Naive thymus-derived CD8-positive, alpha-beta T cell (primary cell): ENCODE measurements around the gene ARPIN. TPM values are rescaled to one million over a fixed set of nuclear protein-coding genes. Genes with fewer than 3 reads are reported as not detected.

Experiments
- ATAC-seq, 2 donors: fragments of 150-1000 bp; cut with Tn5 transposase in 1 of 2; sonication (Bioruptor Pico), chemical (Tn5 transposase) in 1 of 2; 1 replicate in 1 of 2; 2 replicates in 1 of 2; pipeline ENCODE4 v1.10.0; 2021; ENCODE audit warnings: mild to moderate bottlenecking in 2 of 2, moderate library complexity in 2 of 2
- POLR2A ChIA-PET: fragments of 350-600 bp; sonication (Branson Sonifier 250); formaldehyde crosslinking; loops from one replicate; lab custom pipeline; 2021; ENCODE audit warnings: antibody characterized with exemption; lab: Charles Lee
- DNase-seq, 10 donors: peaks; one replicate each; pipeline versions ENCODE4 v3.0.0 to v3.0.0-alpha.2; 2020 to 2022
- H3K27ac Mint-ChIP-seq, 10 donors: one replicate each; pipeline ENCODE4 v1.8.0; 2020 to 2022; ENCODE audit warnings: mild to moderate bottlenecking in 10 of 10, mixed read lengths in 10 of 10, moderate library complexity in 4 of 10, inconsistent platforms in 1 of 10
- H3K27me3 Mint-ChIP-seq, 5 donors: one replicate each; pipeline ENCODE4 v1.8.0; 2021 to 2022; ENCODE audit warnings: mixed read lengths in 5 of 5
- H3K36me3 Mint-ChIP-seq, 3 donors: one replicate each; pipeline ENCODE4 v1.8.0; 2020 to 2022; ENCODE audit warnings: mixed read lengths in 3 of 3, mild to moderate bottlenecking in 2 of 3, inconsistent platforms in 1 of 3
- H3K4me1 Mint-ChIP-seq, 4 donors: one replicate each; pipeline ENCODE4 v1.8.0; 2021 to 2022; ENCODE audit warnings: mixed read lengths in 4 of 4
- H3K4me3 Mint-ChIP-seq, 10 donors: one replicate each; pipeline ENCODE4 v1.8.0; 2020 to 2022; ENCODE audit warnings: mild to moderate bottlenecking in 10 of 10, mixed read lengths in 10 of 10, moderate library complexity in 6 of 10, inconsistent platforms in 1 of 10
- H3K9me3 Mint-ChIP-seq, 9 donors: one replicate each; pipeline ENCODE4 v1.8.0; 2020 to 2022; ENCODE audit warnings: mixed read lengths in 9 of 9, mild to moderate bottlenecking in 3 of 9, inconsistent platforms in 1 of 9, moderate library complexity in 1 of 9
- polyA plus RNA-seq, 3 donors: library from polyadenylated mRNA; unstranded; fragments of 300-500 nt; fragmentation: Illumina TruSeq; gene quantifications; one replicate each; pipeline ENCODE4 v1.2.3, GENCODE V29; 2021
- total RNA-seq, 8 experiments: library from RNA in 2 of 8; stranded (reverse) in 2 of 8; gene quantifications; one replicate each; pipeline ENCODE4 v1.2.3 and lab custom pipeline; 2021 to 2026

ARPIN gene
- total and polyA plus RNA-seq, 5 experiments from 2014 or later = 0.14 TPM; not detected in 4

DNA sequence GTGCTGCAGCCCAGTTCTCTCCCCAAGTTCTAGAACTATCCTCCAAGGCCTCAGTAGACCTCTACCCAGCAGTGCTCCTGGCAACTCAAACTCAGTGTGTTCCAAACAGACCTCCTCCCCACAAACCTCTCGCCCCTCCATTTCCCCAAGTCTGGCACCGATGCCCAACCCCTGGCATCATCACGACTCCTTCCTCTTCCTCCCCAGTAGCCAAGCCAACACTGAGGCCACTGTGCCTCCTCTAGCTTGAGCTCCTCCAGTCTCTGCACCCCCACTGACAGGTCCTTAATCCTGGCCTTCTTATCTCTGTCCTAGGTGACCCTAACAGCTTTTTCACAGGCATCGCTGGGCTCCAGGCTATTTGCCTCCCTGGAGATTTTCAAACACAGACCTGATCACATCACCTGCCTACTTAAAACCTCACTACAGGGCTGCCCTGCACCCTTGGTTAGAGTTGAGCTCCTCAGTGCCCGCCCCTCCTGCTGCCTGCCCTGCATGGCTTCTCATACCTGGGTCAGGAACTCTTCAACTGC is 6.8 kb downstream of the ARPIN start:
- ATAC-seq (no peak), DNase-seq (no peak)
- H3K9me3 Mint-ChIP-seq = no peaks in the 10 kb centered on the region
- POLR2A ChIA-PET = no interaction called here
- no peaks in the 10 kb centered on the region for H3K36me3 Mint-ChIP-seq
- peaks cover 1 to 34% (median 19%) of the 10 kb centered on the region in 5 donors for H3K27me3 Mint-ChIP-seq
- H3K4me3 Mint-ChIP-seq = no peak overlapping the region
- no peak overlapping the region for H3K27ac Mint-ChIP-seq
- peaks cover 0 to 8% (median 3%) of the 10 kb centered on the region in 4 donors for H3K4me1 Mint-ChIP-seq

DNA sequence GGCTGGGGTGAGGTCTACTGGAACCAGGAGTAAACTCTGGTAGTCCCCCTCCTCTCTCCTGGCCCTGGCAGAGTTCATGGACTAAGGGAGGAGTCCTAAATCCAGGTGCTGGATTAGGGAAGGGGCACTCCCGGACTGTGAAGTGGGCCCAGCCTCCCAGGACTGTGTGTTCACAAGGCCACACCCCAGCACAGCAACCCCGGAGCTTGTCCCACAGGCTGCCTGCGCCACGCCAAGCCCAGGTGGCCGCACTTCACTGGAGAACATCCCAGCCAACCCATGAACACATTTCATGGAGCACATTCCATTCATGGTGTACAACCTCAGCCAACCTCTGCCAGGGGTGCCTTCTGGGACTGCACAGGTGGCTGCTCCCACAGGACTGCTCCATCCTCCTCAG is 8.2 kb downstream of the ARPIN start:
- ATAC-seq = no peak
- no peaks in the 10 kb centered on the region for H3K9me3 Mint-ChIP-seq
- POLR2A ChIA-PET = interaction anchor here (0.9 kb wide), 1 partner anchor 97 kb away, joined by 3 read pairs; the partner anchor contains the start of gene ZNF710
- no peak overlapping the region for H3K4me3 Mint-ChIP-seq
- peaks cover 0 to 20% (median 5%) of the 10 kb centered on the region in 5 donors for H3K27me3 Mint-ChIP-seq
- peaks cover 0 to 8% (median 4%) of the 10 kb centered on the region in 4 donors for H3K4me1 Mint-ChIP-seq
- no peak overlapping the region for H3K27ac Mint-ChIP-seq
- no peak for DNase-seq
- no peaks in the 10 kb centered on the region for H3K36me3 Mint-ChIP-seq

DNA sequence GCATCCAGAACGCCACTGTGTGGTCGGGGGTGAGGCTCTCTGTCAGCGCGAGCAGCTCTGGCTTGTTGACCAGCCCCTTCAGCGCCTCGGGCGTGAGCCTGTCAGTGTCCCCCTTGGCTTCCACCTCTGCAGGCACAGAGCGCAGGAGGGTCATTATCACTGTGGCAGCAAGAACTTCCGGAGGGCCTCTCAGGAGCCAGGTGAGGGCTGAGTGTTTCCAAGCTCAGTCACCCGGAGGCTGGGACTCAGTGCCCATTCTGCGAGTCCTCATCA is 9.0 kb downstream of the ARPIN start:
- Mint-ChIP-seq H3K9me3 (no peaks in the 10 kb centered on the region), H3K4me1 (peaks cover 0 to 8% (median 5%) of the 10 kb centered on the region in 4 donors), H3K36me3 (no peaks in the 10 kb centered on the region), H3K27ac (no peak overlapping the region), H3K4me3 (no peak overlapping the region), H3K27me3 (peaks cover 0 to 16% (median 2%) of the 10 kb centered on the region in 5 donors)
- no peak for DNase-seq
- ATAC-seq = no peak
- POLR2A ChIA-PET = interaction anchor here (0.9 kb wide), 1 partner anchor 97 kb away, joined by 3 read pairs; the partner anchor contains the start of gene ZNF710

DNA sequence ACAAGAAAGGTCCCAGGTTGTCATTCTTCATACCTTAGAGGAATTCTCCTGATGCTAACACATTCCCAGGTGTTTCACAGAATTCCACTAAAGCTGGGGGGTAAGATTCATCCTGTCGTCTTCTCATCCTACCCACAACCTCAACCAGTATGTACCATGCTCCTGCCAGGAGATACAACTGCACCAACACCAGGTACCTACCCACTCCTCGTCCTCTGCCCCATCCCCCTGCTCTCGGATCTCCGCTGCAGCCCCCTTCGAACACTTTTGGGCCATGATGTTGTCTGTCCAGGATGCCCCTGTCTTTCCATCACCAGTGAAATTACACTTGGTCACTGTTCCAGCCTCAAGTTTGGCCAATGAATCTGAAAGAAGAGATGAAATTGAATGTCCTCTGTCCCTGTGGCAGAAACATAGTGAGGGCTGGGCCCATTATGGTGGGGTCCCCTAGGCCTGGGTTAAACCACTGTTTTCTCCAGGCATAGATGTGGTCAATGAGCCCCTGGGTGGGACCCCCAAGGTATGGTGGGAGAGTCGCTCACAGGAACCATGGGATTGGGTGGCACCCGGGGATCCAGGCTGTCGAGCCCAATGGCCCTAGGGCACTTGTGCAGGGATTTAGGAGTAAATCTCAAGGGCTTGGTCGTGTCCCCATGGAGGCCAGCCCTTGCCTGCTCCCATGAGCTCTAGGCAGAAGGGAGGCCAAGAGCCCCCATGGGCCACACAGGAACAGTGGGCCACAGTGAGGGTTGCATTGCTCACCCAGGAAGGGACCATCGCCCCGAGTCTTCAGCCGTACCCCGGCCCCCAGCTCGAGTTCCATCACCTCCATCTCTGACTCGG is 9.5 kb downstream of the ARPIN start:
- no peaks in the 10 kb centered on the region for H3K36me3 Mint-ChIP-seq
- ATAC-seq = no peak
- no peak overlapping the region for H3K27ac Mint-ChIP-seq
- POLR2A ChIA-PET = interaction anchor here (0.9 kb wide), 1 partner anchor 98 kb away, joined by 3 read pairs; the partner anchor contains the start of gene ZNF710
- peaks cover 0 to 5% (median 3%) of the 10 kb centered on the region in 4 donors for H3K4me1 Mint-ChIP-seq
- H3K9me3 Mint-ChIP-seq = no peaks in the 10 kb centered on the region
- no peak for DNase-seq
- H3K4me3 Mint-ChIP-seq = no peak overlapping the region
- H3K27me3 Mint-ChIP-seq = peaks cover 0 to 16% (median 2%) of the 10 kb centered on the region in 5 donors

DNA sequence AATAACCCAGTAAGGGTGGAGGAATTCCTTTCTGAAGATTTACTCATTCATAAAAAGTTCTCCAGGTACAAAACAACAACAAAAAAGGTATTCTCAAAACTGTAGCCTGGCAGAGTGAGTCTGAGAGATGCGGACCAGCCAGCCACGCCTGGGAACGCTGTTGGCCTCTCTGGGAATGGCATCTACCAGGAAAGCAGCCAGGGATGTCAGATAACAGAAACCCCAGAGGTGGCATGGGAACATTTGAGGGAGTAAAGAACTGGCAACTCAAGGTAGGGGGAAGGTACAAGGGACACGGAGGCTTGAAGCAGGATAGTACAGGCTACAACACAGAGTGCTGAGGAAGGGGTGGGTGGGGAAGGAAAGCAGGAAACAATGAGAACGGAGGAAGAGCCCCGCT is 11.9 kb downstream of the ARPIN start:
- DNase-seq (no peak), ATAC-seq (no peak)
- Mint-ChIP-seq H3K36me3 (no peaks in the 10 kb centered on the region), H3K4me3 (no peak overlapping the region), H3K4me1 (peaks cover 0 to 4% (median 0%) of the 10 kb centered on the region in 4 donors), H3K27ac (peak overlapping the region in 1 of 10 donors; percentile 7), H3K27me3 (peaks cover 0 to 9% (median under 1%) of the 10 kb centered on the region in 5 donors), H3K9me3 (no peaks in the 10 kb centered on the region)
- POLR2A ChIA-PET = no interaction called here

DNA sequence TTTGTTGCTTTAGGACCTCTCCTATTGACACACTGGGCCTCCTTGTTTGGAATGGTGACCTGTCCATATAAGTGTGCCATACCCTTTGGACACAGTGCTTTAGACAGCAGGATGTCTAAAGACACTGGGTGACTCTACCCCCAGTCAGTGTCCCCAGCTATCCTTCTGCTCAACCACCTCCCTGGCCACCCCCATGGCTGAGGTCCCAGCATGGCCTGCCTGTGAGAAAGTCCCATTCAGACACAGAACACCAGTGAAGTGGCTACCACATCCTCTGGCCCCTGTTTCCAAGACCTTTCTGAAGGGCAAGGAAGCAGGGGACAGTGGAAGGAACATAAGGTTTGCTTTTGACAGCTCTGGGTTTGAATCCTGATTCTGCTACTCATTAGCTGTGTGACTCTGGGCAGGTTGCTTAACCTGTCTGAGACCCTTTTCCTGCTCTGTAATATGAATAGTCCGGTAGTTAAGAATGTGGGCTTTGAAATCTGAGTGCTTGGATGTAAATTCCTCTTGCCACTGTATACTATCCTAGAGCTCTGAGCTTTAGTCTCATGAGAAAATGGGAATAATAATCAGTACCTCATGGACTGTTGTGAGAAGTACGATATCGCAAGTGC is 12.7 kb downstream of the ARPIN start:
- Mint-ChIP-seq H3K27me3 (peaks cover 0 to 4% (median 0%) of the 10 kb centered on the region in 5 donors), H3K4me1 (peaks cover 0 to 4% (median under 1%) of the 10 kb centered on the region in 4 donors), H3K36me3 (no peaks in the 10 kb centered on the region), H3K27ac (peak overlapping the region in 2 of 10 donors; percentile 5 to 78), H3K9me3 (no peaks in the 10 kb centered on the region), H3K4me3 (no peak overlapping the region)
- no peak for DNase-seq
- POLR2A ChIA-PET = interaction anchor here (0.6 kb wide), 1 partner anchor 172 kb away, joined by 3 read pairs; no protein-coding TSS in a partner anchor
- no peak for ATAC-seq

DNA sequence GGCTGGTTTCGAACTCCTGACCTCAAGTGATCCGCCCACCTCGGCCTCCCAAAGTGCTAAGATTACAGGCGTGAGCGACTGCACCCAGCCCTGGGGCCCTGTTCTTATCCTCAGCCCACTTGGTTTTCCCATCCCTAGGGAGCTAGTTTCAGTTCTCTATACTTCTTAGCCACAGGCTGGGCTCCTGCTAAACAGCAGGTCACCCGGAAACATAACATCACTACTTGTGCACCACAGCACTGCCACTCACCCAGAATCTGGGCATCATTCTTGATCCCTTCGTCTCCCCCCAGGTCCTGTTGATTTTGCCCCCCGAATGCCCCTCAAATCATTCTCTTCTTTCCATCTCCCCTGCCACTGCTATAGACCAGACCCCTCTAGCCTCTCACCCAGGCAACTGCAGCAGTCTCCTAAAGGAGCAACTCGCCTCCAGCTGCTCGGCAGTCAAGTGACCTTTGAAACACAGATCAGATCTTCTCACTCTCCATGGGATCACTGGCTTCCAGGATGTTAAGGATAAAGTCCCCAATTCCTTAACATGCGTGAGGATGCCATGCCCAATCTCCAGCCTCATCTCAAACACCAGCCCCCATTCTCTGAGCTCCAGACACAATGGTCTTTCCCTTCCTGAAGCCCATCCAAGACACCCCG is 13.3 kb downstream of the ARPIN start:
- H3K36me3 Mint-ChIP-seq = no peaks in the 10 kb centered on the region
- peaks cover 0 to 4% (median 0%) of the 10 kb centered on the region in 5 donors for H3K27me3 Mint-ChIP-seq
- no peaks in the 10 kb centered on the region for H3K9me3 Mint-ChIP-seq
- no peak for DNase-seq
- H3K4me3 Mint-ChIP-seq = no peak overlapping the region
- POLR2A ChIA-PET = interaction anchor here (0.6 kb wide), 1 partner anchor 172 kb away, joined by 3 read pairs; no protein-coding TSS in a partner anchor
- peaks cover 4 to 6% (median 5%) of the 10 kb centered on the region in 4 donors for H3K4me1 Mint-ChIP-seq
- H3K27ac Mint-ChIP-seq = peak overlapping the region in 2 of 10 donors; percentile 5 to 78
- ATAC-seq = no peak

DNA sequence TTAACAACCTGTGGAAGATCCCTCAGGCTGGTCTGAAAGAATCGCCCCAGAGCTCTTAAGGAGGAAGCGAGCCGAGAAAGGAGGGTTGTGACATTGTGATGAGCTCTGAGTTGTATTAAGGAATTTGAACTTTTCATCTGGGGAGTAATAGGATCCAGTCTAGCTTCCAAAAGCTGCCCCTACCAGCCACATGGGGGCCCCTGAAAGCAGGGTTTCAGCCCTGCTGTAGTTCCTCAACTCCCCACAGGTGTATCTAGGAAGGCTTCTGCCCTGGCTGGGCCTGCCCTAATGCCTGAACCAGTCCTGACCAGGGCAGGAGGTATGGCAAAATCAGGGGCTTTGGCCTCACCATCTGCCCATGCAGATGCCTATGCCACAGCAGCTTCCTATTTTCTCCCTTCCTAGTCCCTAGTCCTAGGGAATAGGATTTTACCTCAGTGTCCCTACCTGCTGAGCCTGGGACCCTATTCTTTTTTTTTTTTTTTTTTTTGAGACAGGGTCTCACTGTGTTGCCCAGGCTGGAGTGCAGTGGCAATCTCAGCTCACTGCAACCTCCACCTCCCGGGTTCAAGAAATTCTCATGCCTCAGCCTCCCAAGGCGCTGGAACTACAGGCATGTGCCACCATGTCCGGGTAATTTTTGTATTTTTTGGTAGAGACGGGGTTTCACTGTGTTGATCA is 14.0 kb downstream of the ARPIN start:
- DNase-seq (peak; percentile 13 to 71 (median 40)), ATAC-seq (peak; percentile 56 to 65)
- POLR2A ChIA-PET = interaction anchor here (0.7 to 1.1 kb wide), 2 partner anchors 80 to 103 kb away, joined by 3 to 6 read pairs; no protein-coding TSS in a partner anchor
- no peak overlapping the region for H3K27ac Mint-ChIP-seq
- H3K27me3 Mint-ChIP-seq = peaks cover 0 to 4% (median 0%) of the 10 kb centered on the region in 5 donors
- no peaks in the 10 kb centered on the region for H3K36me3 Mint-ChIP-seq
- H3K4me3 Mint-ChIP-seq = no peak overlapping the region
- peaks cover 6 to 9% (median 8%) of the 10 kb centered on the region in 4 donors for H3K4me1 Mint-ChIP-seq
- H3K9me3 Mint-ChIP-seq = no peaks in the 10 kb centered on the region

DNA sequence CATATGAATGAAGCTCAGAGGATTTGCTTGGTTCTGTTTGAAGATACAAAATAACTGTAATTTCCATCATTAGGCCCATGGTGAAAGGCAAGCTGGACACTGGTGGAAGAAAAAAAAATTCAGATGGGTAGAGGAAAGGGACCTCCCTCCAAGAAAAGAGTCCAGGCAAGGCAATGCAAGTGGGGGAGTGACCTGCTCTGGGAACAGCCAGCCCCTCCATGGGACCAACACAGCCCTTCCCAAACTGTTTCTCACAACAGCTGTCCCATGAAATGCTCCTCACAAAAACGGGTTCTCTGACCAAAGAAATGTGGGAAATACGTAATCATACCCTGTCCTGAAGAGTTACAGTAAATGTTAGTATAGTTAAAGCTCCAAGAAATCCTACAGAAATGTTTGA is 14.6 kb downstream of the ARPIN start:
- no peaks in the 10 kb centered on the region for H3K36me3 Mint-ChIP-seq
- POLR2A ChIA-PET = interaction anchor here (0.7 to 1.1 kb wide), 3 partner anchors 81 to 374 kb away, joined by 3 to 6 read pairs (median 3); no protein-coding TSS in a partner anchor
- DNase-seq (no peak), ATAC-seq (no peak)
- no peak overlapping the region for H3K27ac Mint-ChIP-seq
- peaks cover 7 to 15% (median 13%) of the 10 kb centered on the region in 4 donors for H3K4me1 Mint-ChIP-seq
- no peak overlapping the region for H3K4me3 Mint-ChIP-seq
- H3K27me3 Mint-ChIP-seq = peaks cover 0 to 4% (median 0%) of the 10 kb centered on the region in 5 donors
- H3K9me3 Mint-ChIP-seq = no peaks in the 10 kb centered on the region

DNA sequence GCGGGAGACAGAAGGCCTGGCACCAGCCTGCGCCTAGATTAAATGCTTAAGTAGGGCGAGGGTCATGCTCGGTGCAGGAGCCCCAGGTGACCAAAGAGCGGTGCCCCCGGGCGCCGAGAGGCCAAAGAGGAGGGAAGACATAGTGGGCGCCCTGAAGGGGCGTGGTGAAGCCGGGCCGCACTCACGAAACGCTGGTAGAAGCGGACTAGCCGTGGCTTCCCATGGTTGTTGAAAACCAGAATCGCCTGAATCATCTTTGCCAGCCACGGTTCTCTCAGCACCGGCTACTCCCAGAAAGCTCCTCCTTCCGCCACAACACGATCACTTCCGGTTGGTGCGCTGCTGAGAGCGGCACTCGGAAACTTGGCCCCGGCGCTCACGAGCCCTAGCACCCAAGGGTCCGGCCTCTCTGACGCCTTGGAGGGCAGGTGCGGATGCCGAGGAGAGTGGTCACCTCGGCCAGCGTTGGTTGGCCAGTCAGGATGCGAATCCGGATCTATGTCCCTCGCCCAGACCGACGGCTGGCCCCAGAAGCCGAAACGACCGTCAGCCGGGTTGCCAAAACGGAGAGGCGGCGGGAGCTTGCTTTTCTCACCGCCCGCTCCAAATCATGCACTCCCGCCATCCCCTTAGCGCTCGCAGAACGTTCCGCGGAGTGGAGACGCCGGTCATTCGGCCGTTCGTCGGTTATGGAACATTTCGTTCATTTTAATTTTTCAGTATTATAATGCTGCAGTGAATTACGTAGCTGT is 18.9 kb downstream of the ARPIN start, which contains the start of gene AP3S2:
TSS of gene AP3S2 (minus strand) at position 299 of the 752 bp plus-strand sequence. CDS start at position 254, 45 bp downstream.
- Mint-ChIP-seq H3K9me3 (no peaks in the 10 kb centered on the region), H3K27ac (peak within 1 kb of the TSS; percentile 92 to 98 (median 96)), H3K4me1 (peaks cover 6 to 42% (median 35%) of the 10 kb centered on the region in 4 donors), H3K27me3 (no peaks in the 10 kb centered on the region), H3K4me3 (peak within 1 kb of the TSS; percentile 93 to 99 (median 97)), H3K36me3 (peaks cover 0 to 6% (median 4%) of the 10 kb centered on the region in 3 donors)
- ATAC-seq (peak; percentile 94 to 95), DNase-seq (peak; percentile 70 to 92 (median 86))
- POLR2A ChIA-PET = interaction anchor here (0.5 to 2.0 kb wide), 13 partner anchors 19 to 339 kb away, joined by 3 to 13 read pairs (median 4); partner anchors contain the start of genes IDH2 and ZNF710

DNA sequence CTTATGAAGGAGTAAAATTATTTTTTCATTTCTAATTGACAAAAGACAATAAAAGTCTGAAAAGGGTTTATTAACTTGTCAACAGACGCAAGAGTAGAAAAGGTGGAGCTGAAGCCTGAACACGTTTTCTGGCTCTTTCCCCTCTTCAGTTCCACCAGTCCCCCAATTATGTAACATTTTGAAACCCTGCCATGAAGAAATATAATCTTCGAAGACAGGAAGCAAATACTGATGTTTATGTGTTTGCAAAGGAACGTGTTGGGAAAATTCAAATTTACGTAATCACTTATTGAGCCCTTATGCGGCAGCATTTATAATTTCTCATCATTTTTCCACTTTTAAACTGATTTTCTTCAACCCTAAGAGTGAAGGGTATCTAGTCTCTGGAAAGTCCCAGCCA is 19.7 kb downstream of the ARPIN start:
- H3K9me3 Mint-ChIP-seq = no peaks in the 10 kb centered on the region
- H3K27ac Mint-ChIP-seq = peak overlapping the region in 7 of 10 donors; percentile 92 to 97 (median 95)
- no peaks in the 10 kb centered on the region for H3K27me3 Mint-ChIP-seq
- H3K4me1 Mint-ChIP-seq = peaks cover 8 to 42% (median 35%) of the 10 kb centered on the region in 4 donors
- H3K4me3 Mint-ChIP-seq = peak overlapping the region; percentile 93 to 99 (median 97)
- H3K36me3 Mint-ChIP-seq = peaks cover 0 to 14% (median 9%) of the 10 kb centered on the region in 3 donors
- POLR2A ChIA-PET = interaction anchor here (1.8 to 2.0 kb wide), 2 partner anchors 109 to 206 kb away, joined by 7 to 9 read pairs; partner anchors contain the start of gene ZNF710
- ATAC-seq = no peak
- no peak for DNase-seq
